H1 (cell line): ENCODE results near the gene MYBPH. TPM values are rescaled to one million over a fixed set of nuclear protein-coding genes. Genes with fewer than 3 reads are reported as not detected.

Source experiments
- CHD7 ChIP-seq: fragments of 300-600 bp; sonication (generic); IDR thresholded peaks from 2 replicates; pipeline ENCODE4 v1.7.1; 2012; ENCODE audit warnings: low read length, moderate library complexity, mild to moderate bottlenecking, inconsistent platforms; ENCODE audit not compliant: insufficient replicate concordance
- FOSL1 ChIP-seq: IDR thresholded peaks from 2 replicates; pipeline ENCODE4 v1.6.1; 2011; ENCODE audit warnings: mild to moderate bottlenecking, low read depth, low read length, moderate library complexity; ENCODE audit not compliant: insufficient read depth
- HDAC6 ChIP-seq: IDR thresholded peaks from one replicate; pipeline ENCODE4 v1.7.1; 2012; ENCODE audit warnings: low read depth, mild to moderate bottlenecking, inconsistent platforms, low read length, moderate library complexity
- KDM4A ChIP-seq: IDR thresholded peaks from one replicate; pipeline ENCODE4 v1.7.1; 2012; ENCODE audit warnings: low read depth, mild to moderate bottlenecking, moderate library complexity, low read length, inconsistent platforms; ENCODE audit not compliant: severe bottlenecking
- KDM5A ChIP-seq: fragments of 200-600 bp; IDR thresholded peaks from 2 replicates; pipeline ENCODE4 v1.7.1; 2012; ENCODE audit warnings: mild to moderate bottlenecking, low read length, inconsistent platforms, mixed read lengths
- RXRA ChIP-seq: IDR thresholded peaks from 2 replicates; pipeline ENCODE4 v1.6.1; 2011; ENCODE audit warnings: low read depth, mild to moderate bottlenecking, low read length, moderate library complexity; ENCODE audit not compliant: insufficient read depth
- SP4 ChIP-seq: IDR thresholded peaks from 2 replicates; pipeline ENCODE4 v1.6.1; 2012; ENCODE audit warnings: low read length, inconsistent platforms
- TAF7 ChIP-seq: optimal IDR thresholded peaks from 2 replicates; pipeline ENCODE3; 2011; ENCODE audit warnings: low read depth, mild to moderate bottlenecking, inconsistent platforms, low read length, moderate library complexity, borderline replicate concordance
- TBP ChIP-seq: IDR thresholded peaks from 2 replicates; pipeline ENCODE4 v1.6.1; 2011; ENCODE audit warnings: low read depth, low read length, improper control_type of control experiment
- TCF12 ChIP-seq: IDR thresholded peaks from 2 replicates; pipeline ENCODE4 v1.6.1; 2011; ENCODE audit warnings: low read depth, mild to moderate bottlenecking, low read length
- polyA plus RNA-seq, 7 experiments: library from polyadenylated mRNA; depleted of rRNA in 3 of 7; stranded (reverse) in 5 of 7; unstranded in 2 of 7; fragments of >200 nt in 5 of 7; fragments of 200-250 nt in 2 of 7; gene quantifications; 1 replicate in 5 of 7; 2 replicates in 1 of 7; 4 replicates in 1 of 7; pipeline versions ENCODE4 v1.2.1 to v1.2.3, GENCODE V29; 2011 to 2013; ENCODE audit warnings: missing spikeins in 2 of 7, mixed read lengths in 2 of 7
- total RNA-seq: library from RNA; stranded (reverse); fragmentation: NEBNext Ultra II Directional; extraction: Animal tissue kit (Norgen Biotek cat#: 25700); gene quantifications from 2 replicates; pipeline ENCODE4 v1.2.1, GENCODE V29; 2021
- TF ChIP-seq, protein P1 (sequence below): IDR thresholded peaks from 2 replicates; pipeline ENCODE4 v1.6.1; 2012; ENCODE audit warnings: inconsistent platforms

The MYBPH gene
- total and polyA plus RNA-seq, 2 of the 8 experiments (the other 6 are each of a cell fraction or from before 2014, with no cell fraction given) = not detected

DNA sequence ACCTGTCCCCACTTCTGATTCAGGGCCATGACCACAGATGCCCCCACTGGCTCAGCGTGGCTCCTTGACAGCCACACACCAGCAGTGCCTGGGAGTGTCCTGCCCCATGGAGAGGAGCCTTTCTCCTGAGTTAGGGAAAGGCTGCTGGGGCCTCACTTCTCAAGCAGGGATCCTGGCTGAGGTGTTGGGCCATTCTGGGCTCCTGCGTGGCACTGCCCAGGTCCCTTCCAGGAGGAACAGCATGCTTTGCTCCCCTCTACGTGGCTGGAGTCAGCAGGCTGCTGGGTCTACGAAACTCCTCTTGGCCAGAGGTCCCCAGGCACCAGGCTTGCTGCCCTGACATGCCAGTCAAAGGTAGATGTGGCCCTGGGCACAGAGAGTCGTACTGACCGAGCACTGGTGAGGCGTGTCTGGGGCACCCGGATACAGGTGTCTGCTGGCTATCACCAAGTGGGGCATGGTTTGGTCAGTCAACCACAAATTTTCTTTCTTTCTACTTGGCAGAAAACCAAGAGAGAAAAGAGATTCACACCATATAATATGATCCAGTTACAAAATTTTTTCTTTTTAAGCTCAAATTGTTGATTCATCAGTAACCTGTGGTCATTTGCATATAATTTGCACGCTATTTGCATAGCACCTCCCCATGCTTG lies 44.0 kb downstream of the MYBPH start (continued):
- TF ChIP-seq CHD7 (no peak), HDAC6 (no peak), RXRA (no peak), KDM4A (no peak), TAF7 (no peak), KDM5A (no peak), FOSL1 (no peak), TCF12 (no peak), SP4 (no peak), TBP (no peak)
- TF ChIP-seq, protein P1, sequence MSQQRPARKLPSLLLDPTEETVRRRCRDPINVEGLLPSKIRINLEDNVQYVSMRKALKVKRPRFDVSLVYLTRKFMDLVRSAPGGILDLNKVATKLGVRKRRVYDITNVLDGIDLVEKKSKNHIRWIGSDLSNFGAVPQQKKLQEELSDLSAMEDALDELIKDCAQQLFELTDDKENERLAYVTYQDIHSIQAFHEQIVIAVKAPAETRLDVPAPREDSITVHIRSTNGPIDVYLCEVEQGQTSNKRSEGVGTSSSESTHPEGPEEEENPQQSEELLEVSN = no peak
